Measurements from ENCODE around the gene FAM222B. TPM values are rescaled to one million over a fixed set of nuclear protein-coding genes. Genes with fewer than 3 reads are reported as not detected.

Gene FAM222B
- total RNA-seq, 1 experiment from 2014 or later, result 39.5 TPM

- CTCF ChIA-PET, result interaction anchor here (0.9 to 9.5 kb wide), 5 partner anchors 16 to 153 kb away, joined by 4 to 324 read pairs (median 16); partner anchors contain the start of genes NEK8, RPL23A and TLCD1
- no peak for DNase-seq
- H3K4me1 Mint-ChIP-seq (ENCODE audit: low read depth, unreplicated experiment), result peaks cover 12% of the 10 kb centered on the region
- no peaks in the 10 kb centered on the region for H3K27me3 Mint-ChIP-seq (ENCODE audit: insufficient read depth, unreplicated experiment)
- peak overlapping the region; percentile 43 for H3K4me3 Mint-ChIP-seq (ENCODE audit: unreplicated experiment)
- POLR2A ChIA-PET, result interaction anchor here (1.5 to 8.1 kb wide), 2 partner anchors 22 to 39 kb away, joined by 3 to 165 read pairs; partner anchors contain the start of genes NEK8 and TLCD1
- peaks cover 24% of the 10 kb centered on the region for H3K36me3 ChIP-seq (ENCODE audit: control insufficient read depth, insufficient read depth, low read length)
- H3K4me1 ChIP-seq, result peaks cover 28% of the 10 kb centered on the region
- no peaks in the 10 kb centered on the region for H3K27me3 ChIP-seq (replicated peaks; ENCODE audit: control insufficient read depth, insufficient read depth, low read length)
- H3K36me3 Mint-ChIP-seq (ENCODE audit: insufficient read depth, unreplicated experiment), result peaks cover 93% of the 10 kb centered on the region
- BruUV-seq (replicated peaks), result no TSS peak
- H3K4me3 ChIP-seq (ENCODE audit: low read depth, low read length), result no peak overlapping the region
- H3K9me3 ChIP-seq, result no peaks in the 10 kb centered on the region
- TF ChIP-seq CTCF (IDR thresholded peaks at IDR 0.05; ENCODE audit: insufficient read depth in 1 of 2, low read depth in 1 of 2, low read length in 1 of 2, severe bottlenecking in 1 of 2, unreplicated experiment in 1 of 2), result no peak
- no peaks in the 10 kb centered on the region for H3K9me3 Mint-ChIP-seq (ENCODE audit: unreplicated experiment)
- intact Hi-C loops (cut with micrococcal nuclease; ENCODE audit: unreplicated experiment), result no loop called here
- H3K27ac Mint-ChIP-seq (ENCODE audit: unreplicated experiment), result peak overlapping the region; percentile 81
These were observed 93.6 kb downstream of the FAM222B start for GRCh38 chr17:28748852-28749515.

GRCh38 chr17:28747801-28748750 lies 94.5 kb downstream of the FAM222B start:
- H3K4me1 Mint-ChIP-seq (ENCODE audit: low read depth, unreplicated experiment), result peaks cover 12% of the 10 kb centered on the region
- peaks cover 93% of the 10 kb centered on the region for H3K36me3 Mint-ChIP-seq (ENCODE audit: insufficient read depth, unreplicated experiment)
- no peak overlapping the region for H3K4me3 ChIP-seq (ENCODE audit: low read depth, low read length)
- CTCF ChIA-PET, result interaction anchor here (5.6 to 9.5 kb wide), 2 partner anchors 17 to 21 kb away, joined by 42 to 324 read pairs; partner anchors contain the start of genes NEK8 and TLCD1
- no peaks in the 10 kb centered on the region for H3K9me3 Mint-ChIP-seq (ENCODE audit: unreplicated experiment)
- H3K27ac Mint-ChIP-seq (ENCODE audit: unreplicated experiment), result peak overlapping the region; percentile 81
- no peaks in the 10 kb centered on the region for H3K27me3 ChIP-seq (replicated peaks; ENCODE audit: control insufficient read depth, insufficient read depth, low read length)
- H3K4me3 Mint-ChIP-seq (ENCODE audit: unreplicated experiment), result peak overlapping the region; percentile 43
- no TSS peak for BruUV-seq (replicated peaks)
- H3K4me1 ChIP-seq, result peaks cover 28% of the 10 kb centered on the region
- POLR2A ChIA-PET, result interaction anchor here (1.5 to 8.1 kb wide), 2 partner anchors 21 to 38 kb away, joined by 3 to 165 read pairs; partner anchors contain the start of genes NEK8 and TLCD1
- TF ChIP-seq CTCF (IDR thresholded peaks at IDR 0.05; ENCODE audit: insufficient read depth in 1 of 2, low read depth in 1 of 2, low read length in 1 of 2, severe bottlenecking in 1 of 2, unreplicated experiment in 1 of 2), result no peak
- no peaks in the 10 kb centered on the region for H3K27me3 Mint-ChIP-seq (ENCODE audit: insufficient read depth, unreplicated experiment)
- peaks cover 24% of the 10 kb centered on the region for H3K36me3 ChIP-seq (ENCODE audit: control insufficient read depth, insufficient read depth, low read length)
- intact Hi-C loops (cut with micrococcal nuclease; ENCODE audit: unreplicated experiment), result no loop called here
- H3K9me3 ChIP-seq, result no peaks in the 10 kb centered on the region
- no peak for DNase-seq

All from Caco-2 (cell line).